Esophagus muscularis mucosa (tissue), 3 donors: ENCODE data around the gene HHATL.

Experiments
- CTCF ChIP-seq, 3 experiments: fragments of 200-600 bp in 2 of 3; fragments of 450-650 bp in 1 of 3; sonication (generic) in 2 of 3; IDR thresholded peaks; one replicate each; pipeline ENCODE4 v1.5.1; 2017 to 2019; ENCODE audit warnings: antibody characterized with exemption in 3 of 3, mild to moderate bottlenecking in 2 of 3, moderate library complexity in 1 of 3
- POLR2A ChIP-seq: fragments of 450-650 bp; IDR thresholded peaks from one replicate; pipeline ENCODE4 v1.6.1; 2017; ENCODE audit warnings: antibody characterized with exemption, moderate library complexity, mild to moderate bottlenecking, low read depth

DNA sequence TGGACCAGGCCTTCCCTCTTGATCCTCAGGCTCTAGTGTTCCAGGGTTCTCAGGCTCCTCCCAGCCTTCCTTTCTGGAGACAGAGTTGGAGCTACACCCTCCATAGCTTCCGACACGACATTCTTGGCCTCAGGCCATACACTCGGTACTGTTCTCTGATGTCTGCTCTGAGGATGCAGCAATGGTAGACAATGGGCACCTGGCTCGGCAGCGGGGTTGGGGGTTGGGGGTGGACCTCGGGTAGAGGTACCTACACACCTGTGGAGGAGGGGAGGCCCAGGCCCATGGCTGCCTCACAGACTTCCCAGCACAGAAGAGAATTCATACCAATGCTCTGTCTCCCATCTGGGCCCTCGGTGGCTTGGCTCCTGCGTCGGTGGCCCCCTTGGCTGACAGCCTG, 49.0 kb upstream of the HHATL start:
- TF ChIP-seq POLR2A, result no peak
- no peak for TF ChIP-seq CTCF (IDR thresholded peaks at IDR 0.05)
